ENCODE results near the gene STK24. TPM values are rescaled to one million over a fixed set of nuclear protein-coding genes. Genes with fewer than 3 reads are reported as not detected.

Gene STK24
- total RNA-seq, 2 experiments from 2014 or later, result 60.4 to 88.7 TPM

DNA sequence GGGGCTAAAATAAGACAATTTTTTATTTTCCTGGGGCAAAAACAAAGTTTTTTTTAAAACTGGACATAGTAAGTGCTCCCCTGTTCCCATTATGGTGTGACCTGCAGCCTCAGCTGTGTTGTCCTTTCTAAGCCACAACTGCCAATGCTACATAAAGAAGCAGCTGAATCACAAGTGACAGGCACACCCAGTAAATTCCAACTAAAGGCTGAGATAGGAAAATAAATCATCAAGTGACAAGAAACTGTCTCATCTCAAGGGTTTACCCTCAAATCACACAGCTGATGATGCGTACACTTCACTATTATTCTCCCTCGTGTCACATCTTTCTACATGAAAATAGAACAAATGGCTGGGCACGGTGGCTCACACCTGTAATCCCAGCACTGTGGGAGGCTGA is 28.7 kb downstream of the STK24 start:
- H3K36me3 ChIP-seq (ENCODE audit: insufficient read depth, low read length), result peaks cover 28% of the 10 kb centered on the region
- intact Hi-C loops (cut with micrococcal nuclease; ENCODE audit: unreplicated experiment), result no loop called here
- no peak for DNase-seq (ENCODE audit: low spot score)
- H3K4me1 ChIP-seq (ENCODE audit: insufficient read depth, low read length, poor library complexity, severe bottlenecking), result peaks cover 10% of the 10 kb centered on the region
- TF ChIP-seq, protein P1, sequence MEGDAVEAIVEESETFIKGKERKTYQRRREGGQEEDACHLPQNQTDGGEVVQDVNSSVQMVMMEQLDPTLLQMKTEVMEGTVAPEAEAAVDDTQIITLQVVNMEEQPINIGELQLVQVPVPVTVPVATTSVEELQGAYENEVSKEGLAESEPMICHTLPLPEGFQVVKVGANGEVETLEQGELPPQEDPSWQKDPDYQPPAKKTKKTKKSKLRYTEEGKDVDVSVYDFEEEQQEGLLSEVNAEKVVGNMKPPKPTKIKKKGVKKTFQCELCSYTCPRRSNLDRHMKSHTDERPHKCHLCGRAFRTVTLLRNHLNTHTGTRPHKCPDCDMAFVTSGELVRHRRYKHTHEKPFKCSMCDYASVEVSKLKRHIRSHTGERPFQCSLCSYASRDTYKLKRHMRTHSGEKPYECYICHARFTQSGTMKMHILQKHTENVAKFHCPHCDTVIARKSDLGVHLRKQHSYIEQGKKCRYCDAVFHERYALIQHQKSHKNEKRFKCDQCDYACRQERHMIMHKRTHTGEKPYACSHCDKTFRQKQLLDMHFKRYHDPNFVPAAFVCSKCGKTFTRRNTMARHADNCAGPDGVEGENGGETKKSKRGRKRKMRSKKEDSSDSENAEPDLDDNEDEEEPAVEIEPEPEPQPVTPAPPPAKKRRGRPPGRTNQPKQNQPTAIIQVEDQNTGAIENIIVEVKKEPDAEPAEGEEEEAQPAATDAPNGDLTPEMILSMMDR (conservative IDR thresholded peaks at IDR 0.05; ENCODE audit: low read length), result no peak
- no peak for TF ChIP-seq EZH2phosphoT487 (IDR thresholded peaks at IDR 0.05; ENCODE audit: borderline replicate concordance, low read depth, low read length)
- peaks cover 9% of the 10 kb centered on the region; the same call in 1 of the 2 replicates for H4K20me1 ChIP-seq (ENCODE audit: insufficient read depth, low read length)
- H3K4me2 ChIP-seq (ENCODE audit: low read length), result no peak overlapping the region
- H3K9me3 ChIP-seq (ENCODE audit: low read length), result no peaks in the 10 kb centered on the region
- ChIA-PET CTCF (ENCODE audit: unreplicated experiment) (no interaction called here), POLR2A (interaction anchor here (1.2 kb wide), 1 partner anchor 9 kb away, joined by 3 read pairs; no protein-coding TSS in a partner anchor)
- H2AFZ ChIP-seq (ENCODE audit: low read length), result no peak overlapping the region
- no peaks in the 10 kb centered on the region for H3K9me2 ChIP-seq (ENCODE audit: insufficient read depth, low read length)
- H3K4me3 ChIP-seq (ENCODE audit: low read depth, low read length, poor library complexity, severe bottlenecking), result no peak overlapping the region
- H3K27ac ChIP-seq (ENCODE audit: low read depth, low read length, poor library complexity, severe bottlenecking), result no peak overlapping the region
- no TSS peak for BruUV-seq (replicated peaks)
- H3K79me2 ChIP-seq (ENCODE audit: insufficient read depth, low read depth, low read length), result peaks cover 83% of the 10 kb centered on the region

DNA sequence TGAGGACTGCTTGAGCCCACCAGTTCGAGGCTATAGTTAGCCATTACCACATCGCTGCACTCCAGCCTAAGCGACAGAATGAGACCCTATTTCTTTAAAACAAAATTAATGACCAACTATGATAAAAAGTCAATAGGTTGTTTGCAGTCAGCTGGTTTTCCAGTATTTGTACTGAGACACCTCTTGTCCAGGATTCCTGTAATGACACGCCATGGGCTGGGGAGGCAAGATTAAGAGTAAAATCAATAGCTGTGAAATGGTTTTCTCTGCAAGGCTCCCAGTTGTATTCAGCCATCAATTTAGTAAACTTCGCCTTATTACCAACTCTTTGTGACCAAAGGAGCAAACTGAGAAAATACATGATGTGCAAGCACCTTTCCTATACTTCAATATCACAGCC is 29.5 kb downstream of the STK24 start:
- TF ChIP-seq, protein P1 (conservative IDR thresholded peaks at IDR 0.05; ENCODE audit: low read length), result no peak
- TF ChIP-seq EZH2phosphoT487 (IDR thresholded peaks at IDR 0.05; ENCODE audit: borderline replicate concordance, low read depth, low read length), result no peak
- Histone ChIP-seq H3K9me3 (ENCODE audit: low read length) (no peaks in the 10 kb centered on the region), H3K4me3 (ENCODE audit: low read depth, low read length, poor library complexity, severe bottlenecking) (no peak overlapping the region), H2AFZ (ENCODE audit: low read length) (no peak overlapping the region), H3K9me2 (ENCODE audit: insufficient read depth, low read length) (no peaks in the 10 kb centered on the region), H4K20me1 (ENCODE audit: insufficient read depth, low read length) (peaks cover 16% of the 10 kb centered on the region; the same call in 1 of the 2 replicates), H3K79me2 (ENCODE audit: insufficient read depth, low read depth, low read length) (peaks cover 86% of the 10 kb centered on the region), H3K27ac (ENCODE audit: low read depth, low read length, poor library complexity, severe bottlenecking) (no peak overlapping the region), H3K4me2 (ENCODE audit: low read length) (no peak overlapping the region), H3K4me1 (ENCODE audit: insufficient read depth, low read length, poor library complexity, severe bottlenecking) (peaks cover 16% of the 10 kb centered on the region), H3K36me3 (ENCODE audit: insufficient read depth, low read length) (peaks cover 28% of the 10 kb centered on the region)
- no peak for DNase-seq (ENCODE audit: low spot score)
- no TSS peak for BruUV-seq (replicated peaks)
- ChIA-PET POLR2A (interaction anchor here (0.6 kb wide), 1 partner anchor 574 kb away, joined by 4 read pairs; no protein-coding TSS in a partner anchor), CTCF (ENCODE audit: unreplicated experiment) (no interaction called here)
- intact Hi-C loops (cut with micrococcal nuclease; ENCODE audit: unreplicated experiment), result no loop called here

DNA sequence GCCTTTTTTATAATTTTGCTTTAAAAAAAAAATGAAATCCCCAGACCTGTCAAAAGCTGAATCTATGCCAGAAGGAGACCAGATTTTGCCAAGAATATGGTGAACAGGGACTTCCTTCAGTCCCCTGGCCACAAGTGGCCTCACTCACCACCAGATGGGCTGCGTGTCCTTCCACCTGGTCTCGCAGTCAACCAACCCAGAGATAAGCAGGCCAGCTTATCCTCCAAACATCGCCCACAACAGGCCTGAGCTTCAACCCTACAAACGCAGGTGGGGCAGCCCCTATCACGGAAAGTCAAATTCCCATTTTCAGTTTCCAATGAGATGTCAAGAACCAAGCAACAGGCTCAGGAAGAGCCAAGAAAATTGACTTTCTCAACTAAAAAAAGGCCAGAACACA is 30.5 kb downstream of the STK24 start:
- DNase-seq (ENCODE audit: low spot score), result no peak
- H3K9me3 ChIP-seq (ENCODE audit: low read length), result no peaks in the 10 kb centered on the region
- H3K79me2 ChIP-seq (ENCODE audit: insufficient read depth, low read depth, low read length), result peaks cover 90% of the 10 kb centered on the region
- no peaks in the 10 kb centered on the region for H3K9me2 ChIP-seq (ENCODE audit: insufficient read depth, low read length)
- H3K4me3 ChIP-seq (ENCODE audit: low read depth, low read length, poor library complexity, severe bottlenecking), result no peak overlapping the region
- no peak overlapping the region for H3K27ac ChIP-seq (ENCODE audit: low read depth, low read length, poor library complexity, severe bottlenecking)
- H3K36me3 ChIP-seq (ENCODE audit: insufficient read depth, low read length), result peaks cover 24% of the 10 kb centered on the region
- H3K4me1 ChIP-seq (ENCODE audit: insufficient read depth, low read length, poor library complexity, severe bottlenecking), result peaks cover 23% of the 10 kb centered on the region
- ChIA-PET CTCF (ENCODE audit: unreplicated experiment) (no interaction called here), POLR2A (interaction anchor here (0.5 kb wide), 1 partner anchor 1116 kb away, joined by 3 read pairs; no protein-coding TSS in a partner anchor)
- H4K20me1 ChIP-seq (ENCODE audit: insufficient read depth, low read length), result peaks cover 26% of the 10 kb centered on the region
- no peak overlapping the region for H3K4me2 ChIP-seq (ENCODE audit: low read length)
- intact Hi-C loops (cut with micrococcal nuclease; ENCODE audit: unreplicated experiment), result no loop called here
- BruUV-seq (replicated peaks), result no TSS peak
- TF ChIP-seq, protein P1 (conservative IDR thresholded peaks at IDR 0.05; ENCODE audit: low read length), result no peak
- no peak for TF ChIP-seq EZH2phosphoT487 (IDR thresholded peaks at IDR 0.05; ENCODE audit: borderline replicate concordance, low read depth, low read length)
- H2AFZ ChIP-seq (ENCODE audit: low read length), result no peak overlapping the region

Measured in OCI-LY7 (cell line).